NCI-H460 (cell line): ENCODE measurements around the gene FBN2. TPM values are rescaled to one million over a fixed set of nuclear protein-coding genes. Genes with fewer than 3 reads are reported as not detected.
A peak's percentile ranks its signal among the peaks of the same experiment; 100 is the strongest.

Experiments used
- DNase-seq: peaks from one replicate; pipeline ENCODE4 v3.0.0-alpha.2; 2016; ENCODE audit warnings: low read depth; ENCODE audit errors: extremely low read depth
- polyA plus RNA-seq: library from polyadenylated mRNA; depleted of rRNA; stranded (reverse); fragments of >200 nt; gene quantifications from 2 replicates; pipeline ENCODE4 v1.2.3, GENCODE V29; 2014; cell fraction: nucleus; rRNA removed
- total RNA-seq: library from RNA; depleted of rRNA; stranded (reverse); fragments of >200 nt; shearing (Covaris generic); gene quantifications from 2 replicates; pipeline ENCODE4 v1.2.3, GENCODE V29; 2014; rRNA removed

Gene FBN2
- 29.7 and 29.8 TPM in 2 replicates for total RNA-seq
- polyA plus RNA-seq = 6.5 and 6.9 TPM in 2 replicates

DNA sequence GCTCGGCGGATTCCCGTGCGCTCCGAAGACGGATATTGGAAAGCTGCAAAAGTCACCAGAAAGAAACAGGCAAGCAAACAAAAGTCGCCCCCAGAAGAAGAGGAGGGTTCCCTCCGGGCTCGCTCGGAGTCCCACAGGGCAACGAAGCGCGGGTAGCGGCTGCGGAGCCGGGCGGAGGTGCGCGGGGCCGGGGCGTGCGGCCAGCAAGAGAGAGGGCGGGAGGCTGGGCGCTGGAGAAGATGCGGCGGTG is at the start of gene FBN2:
FBN2 (minus strand) TSS at position 246 of the 250 bp plus-strand sequence. CDS start 642 bp downstream, outside the sequence.
- DNase-seq = no peak

DNA sequence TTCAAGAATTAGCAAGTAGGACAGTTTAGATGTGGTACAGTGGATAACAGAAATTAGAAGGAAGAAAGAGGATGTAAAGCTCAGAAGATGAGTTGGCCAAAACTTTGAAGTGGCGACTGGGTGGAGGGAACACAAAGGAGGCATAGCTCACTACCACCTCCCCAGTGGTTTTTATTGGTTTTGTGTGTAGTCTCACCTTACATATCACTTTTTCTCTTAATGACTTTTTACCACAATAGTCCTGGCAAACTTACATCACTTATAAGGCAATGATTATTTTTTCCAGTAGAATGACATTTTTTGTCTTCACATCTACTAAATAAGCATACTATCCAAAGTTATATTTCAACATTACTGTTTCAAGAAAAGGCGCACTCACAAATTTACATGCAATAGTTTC is 49.2 kb upstream of the FBN2 start:
- DNase-seq = no peak

DNA sequence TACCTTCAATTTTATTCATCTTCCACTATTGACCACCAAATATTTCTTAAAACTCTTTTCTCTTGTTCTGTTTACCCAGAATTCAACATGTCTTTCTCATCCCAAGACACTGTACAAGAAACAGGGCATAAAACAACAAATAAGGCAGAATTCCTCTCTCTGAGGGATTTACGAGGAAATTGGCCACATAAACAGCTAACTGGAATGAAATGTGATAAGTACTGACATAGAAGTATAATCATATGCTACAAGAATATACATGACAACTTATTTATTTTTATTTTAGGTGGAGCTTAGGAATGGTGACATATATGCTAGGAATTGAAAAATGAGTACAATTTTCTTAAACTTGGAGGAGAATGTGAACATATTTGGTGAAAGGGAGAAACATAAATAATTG is 48.8 kb upstream of the FBN2 start:
- no peak for DNase-seq

DNA sequence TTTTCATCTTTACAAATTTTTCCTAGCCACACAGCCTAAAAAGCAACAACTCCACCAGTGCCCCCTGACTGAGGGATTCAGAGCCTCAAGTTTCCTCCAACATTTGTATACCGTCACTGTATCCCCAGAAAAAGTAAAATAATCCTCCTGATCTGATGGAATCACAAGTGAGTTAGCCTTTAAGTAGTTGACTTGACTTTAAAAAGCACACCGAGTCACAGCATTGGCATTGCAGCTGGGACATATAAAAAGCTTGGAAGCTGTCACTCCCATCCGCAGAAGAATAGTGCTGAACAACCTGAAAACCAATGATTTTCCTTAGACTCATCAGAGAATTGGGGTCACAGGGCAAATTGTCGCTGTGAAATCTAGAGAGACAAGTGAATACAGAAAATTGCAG is 41.6 kb upstream of the FBN2 start:
- DNase-seq = no peak

DNA sequence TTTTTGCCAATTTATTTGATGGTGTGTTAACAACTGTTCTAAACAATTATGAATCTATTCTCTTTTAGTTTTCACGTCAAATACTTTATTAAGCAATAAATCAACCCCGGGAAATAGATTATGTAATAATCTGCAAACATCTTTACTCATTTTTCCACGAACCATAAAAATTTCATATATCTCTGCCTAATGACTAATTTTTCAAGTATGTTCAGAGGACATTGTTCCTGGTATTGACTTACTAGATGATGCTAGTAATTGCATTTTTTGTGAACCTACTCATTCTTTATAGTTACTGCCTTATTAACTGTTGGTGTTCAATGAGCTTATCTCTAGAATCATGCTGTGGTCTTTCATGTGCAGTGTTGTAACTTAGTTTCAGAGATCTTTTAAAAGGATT is 41.0 kb upstream of the FBN2 start:
- peak; percentile 47 for DNase-seq

DNA sequence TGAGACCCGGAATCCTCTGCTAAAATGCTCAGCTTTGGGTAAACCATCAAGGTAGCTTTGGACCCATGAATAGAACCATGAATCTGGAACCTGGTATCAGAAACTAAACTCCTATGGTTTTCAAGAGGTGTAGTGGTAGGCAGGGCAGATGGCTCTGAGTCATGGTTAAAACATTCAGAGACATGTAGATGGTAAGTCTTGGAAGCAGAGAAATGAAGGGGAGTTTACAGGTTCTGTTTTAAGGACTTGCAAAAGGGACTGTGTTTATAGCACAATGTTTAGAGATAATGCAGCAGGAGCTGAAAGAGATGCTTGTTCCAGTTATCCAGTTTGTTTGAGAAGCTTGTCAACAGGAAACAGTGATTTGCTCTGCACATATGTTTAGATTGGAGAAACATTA is 36.0 kb upstream of the FBN2 start:
- DNase-seq = no peak

DNA sequence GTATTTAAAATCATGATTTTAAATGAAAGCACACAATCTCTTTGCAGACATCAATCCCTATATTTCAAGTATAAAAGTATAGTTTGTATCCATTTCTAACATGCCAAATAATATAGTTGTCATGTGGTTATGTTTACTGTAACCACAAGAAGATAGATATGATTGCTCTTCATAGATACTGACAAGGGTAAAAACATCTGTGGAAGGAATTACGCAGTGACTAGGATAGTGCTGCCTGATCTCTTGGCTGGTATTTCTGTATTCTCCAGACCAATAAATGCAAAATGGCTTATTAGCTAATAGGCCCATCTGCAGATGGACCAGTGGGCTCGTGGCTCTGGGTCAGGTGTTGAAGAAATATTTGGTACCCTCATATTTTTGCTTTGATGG is 34.9 kb upstream of the FBN2 start:
- DNase-seq = no peak

DNA sequence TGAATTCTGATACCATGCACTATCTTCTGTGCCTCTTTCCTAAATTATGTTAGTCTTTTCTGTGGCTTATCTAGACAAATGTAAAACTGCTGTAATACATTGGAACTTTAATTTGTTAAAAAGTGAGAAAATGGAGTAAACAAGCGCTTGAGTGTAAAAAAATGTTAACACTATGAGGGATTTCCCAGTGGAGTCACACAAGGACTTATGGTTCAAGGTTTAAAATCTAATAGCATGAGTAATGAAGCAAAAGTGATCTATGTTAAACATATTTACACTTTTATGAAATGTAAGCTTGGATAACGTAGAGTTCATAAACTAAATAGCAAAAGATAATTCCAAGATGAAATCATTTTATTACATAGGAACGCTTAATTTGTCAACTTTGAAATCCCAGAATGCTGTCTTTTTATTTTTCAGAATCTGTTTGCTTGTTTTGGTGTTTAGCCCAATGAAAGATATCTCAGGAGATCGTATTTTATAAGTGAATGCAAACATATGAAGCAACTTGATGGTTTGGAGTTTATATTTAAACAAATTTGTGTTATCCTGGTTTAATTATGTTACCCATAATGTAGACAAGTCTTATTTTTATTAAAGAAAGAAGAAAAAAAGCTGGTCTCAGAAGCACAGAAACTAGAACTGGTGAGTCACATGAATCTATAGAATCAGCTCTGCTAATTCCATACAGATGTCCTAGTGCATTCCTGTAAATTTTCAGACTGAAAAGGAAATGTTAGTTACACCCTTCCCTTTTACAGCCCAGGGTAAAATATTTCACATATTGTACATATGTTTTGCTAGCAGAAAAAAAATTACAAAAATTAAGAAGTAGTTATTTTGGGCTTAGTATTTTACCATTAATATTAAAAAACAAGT is 34.2 kb upstream of the FBN2 start:
- peak; percentile 18 for DNase-seq

DNA sequence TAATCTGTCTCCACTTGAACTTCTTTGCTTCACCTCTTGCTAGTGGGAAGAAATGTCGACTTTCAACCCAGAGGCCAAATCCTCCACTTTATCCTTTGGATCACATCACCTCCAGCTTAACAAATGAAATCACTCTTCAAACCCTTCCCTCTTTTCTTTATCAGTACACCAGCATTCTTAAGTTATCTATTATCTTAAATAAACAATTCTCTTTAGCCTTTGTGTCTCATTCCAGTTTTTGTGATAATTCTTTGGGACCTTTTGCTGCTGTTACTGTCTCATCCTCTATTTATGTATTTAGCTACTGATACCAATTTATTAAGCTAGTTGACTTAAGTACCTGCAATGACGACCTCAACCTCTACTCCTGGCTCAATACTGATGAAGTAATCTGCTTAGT is 28.1 kb upstream of the FBN2 start:
- DNase-seq = no peak

DNA sequence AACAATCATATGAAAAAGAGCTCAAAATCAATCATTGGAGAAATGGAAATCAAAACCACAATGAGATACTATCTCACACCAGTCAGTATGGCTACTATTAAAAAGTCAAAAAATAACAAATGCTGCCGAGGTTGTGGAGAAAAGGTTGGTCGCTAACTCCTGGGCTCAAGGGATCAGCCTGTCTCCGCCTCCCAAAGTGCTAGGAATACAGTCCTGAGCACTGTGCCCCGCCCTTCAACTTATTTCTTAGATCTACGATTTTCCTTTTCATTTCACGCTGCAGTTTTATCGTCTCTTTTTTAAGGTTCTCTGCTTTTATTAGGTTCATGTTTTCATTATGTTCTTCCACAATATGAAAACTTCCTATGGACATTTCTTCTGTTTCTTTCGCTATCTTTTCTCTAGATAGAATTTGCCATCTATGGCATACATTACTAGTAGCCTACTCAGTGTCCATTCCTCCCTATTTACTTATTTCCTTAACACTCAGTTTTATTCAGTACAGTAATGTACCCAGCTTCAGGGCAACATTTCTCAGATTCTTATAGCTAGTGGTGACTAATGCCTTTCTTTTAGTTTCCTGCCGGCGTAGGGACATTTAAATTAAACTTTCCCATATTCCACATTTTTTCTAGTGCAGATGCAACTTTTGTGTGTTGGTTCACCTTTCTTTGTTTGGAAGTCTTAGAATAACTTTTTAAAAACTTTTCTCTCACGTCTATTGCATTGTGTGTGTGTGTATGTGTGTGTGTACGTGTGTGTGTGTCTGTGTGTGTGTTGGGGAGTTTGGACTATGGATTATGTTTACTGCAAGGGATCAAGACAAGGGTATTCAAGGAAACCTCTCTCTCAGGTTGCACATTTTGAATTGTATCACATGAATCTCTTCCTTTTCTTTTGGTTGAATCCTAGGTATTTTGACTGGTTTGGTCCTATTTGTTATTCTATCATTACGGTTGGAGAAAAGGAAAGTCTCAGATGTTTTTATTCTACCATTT is 21.6 kb upstream of the FBN2 start:
- DNase-seq = no peak

DNA sequence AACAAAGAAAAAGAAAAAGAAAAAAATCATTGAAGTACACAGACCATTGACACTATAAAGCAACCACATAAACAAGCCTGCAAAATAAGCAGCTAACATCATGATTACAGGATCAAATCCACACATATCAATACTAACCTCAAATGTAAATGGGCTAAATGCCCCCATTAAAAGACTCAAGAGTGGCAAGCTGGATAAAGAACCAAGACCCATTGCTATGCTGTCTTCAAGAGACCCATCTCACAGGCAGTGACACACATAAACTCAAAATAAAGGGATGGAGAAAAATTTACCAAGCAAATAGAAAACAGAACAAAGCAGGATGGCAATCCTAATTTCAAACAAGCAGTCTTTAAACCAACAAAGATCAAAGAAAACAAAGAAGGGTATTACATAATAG is 15.7 kb upstream of the FBN2 start:
- DNase-seq = no peak

DNA sequence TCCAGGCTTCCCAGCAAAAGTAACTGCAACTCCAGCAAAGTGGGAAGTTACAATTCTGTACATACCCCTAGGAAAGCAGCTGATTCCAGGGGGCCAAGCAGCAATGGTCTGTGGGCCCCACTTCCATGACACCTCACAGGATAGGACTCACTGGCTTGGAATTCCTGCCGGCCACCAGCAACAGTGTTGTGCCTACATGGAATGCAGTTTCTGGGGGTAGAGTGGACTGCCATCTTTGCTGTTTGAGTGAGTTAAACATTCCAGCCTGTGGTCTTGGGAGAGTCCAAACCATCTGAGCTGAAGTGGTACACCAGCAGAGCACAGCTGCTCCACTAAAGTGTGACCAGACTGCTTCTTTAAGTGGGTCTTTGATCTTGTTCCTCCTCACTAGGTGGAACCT is 13.4 kb upstream of the FBN2 start:
- no peak for DNase-seq

DNA sequence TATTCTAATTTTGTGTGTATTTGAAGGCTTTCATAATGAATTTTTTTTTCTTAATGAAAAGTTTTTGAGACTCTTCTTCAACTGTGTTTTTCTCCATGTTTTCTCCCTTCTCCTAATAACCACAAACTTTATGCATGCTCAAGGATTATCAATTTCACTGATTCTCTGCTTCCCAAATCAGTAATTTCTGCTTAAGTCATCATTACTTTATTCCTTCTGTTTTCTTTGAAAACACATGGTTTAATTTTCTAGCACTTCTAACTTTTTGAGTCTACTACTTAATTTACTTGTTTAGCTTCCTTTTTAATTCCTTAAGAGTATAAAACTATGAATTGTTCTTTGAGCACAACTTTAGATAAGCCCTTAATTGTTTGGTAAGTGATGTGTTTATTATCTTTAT is 11.5 kb upstream of the FBN2 start:
- no peak for DNase-seq

DNA sequence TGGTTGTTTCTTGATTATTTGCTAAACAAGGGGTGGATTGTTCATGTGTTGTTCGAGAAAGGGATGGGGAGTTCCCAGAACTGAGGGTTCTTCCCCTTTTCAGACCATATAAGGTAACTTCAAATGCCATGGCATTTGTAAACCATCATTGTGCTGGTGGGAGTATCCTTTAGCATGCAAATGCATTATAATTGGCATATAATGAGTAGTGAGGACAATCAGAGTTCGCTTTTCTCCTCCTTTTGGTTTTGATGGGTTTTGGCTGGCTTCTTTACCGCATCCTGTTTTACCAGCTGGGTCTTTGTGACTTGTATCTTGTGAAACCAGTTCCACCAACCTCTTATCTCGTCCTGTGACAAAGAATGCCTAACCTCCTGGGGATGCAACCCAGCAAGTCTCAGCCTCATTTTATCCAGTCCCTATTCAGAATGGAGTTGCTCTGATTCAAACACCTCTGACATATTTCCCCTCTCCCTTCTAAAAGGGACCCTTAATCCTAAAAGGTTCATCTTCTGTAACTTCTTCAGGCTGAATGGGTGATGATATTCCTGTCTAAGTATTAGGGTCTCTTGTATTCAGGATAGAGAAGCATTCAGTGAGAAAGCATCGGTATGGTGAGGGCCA is 8.7 kb upstream of the FBN2 start:
- no peak for DNase-seq

DNA sequence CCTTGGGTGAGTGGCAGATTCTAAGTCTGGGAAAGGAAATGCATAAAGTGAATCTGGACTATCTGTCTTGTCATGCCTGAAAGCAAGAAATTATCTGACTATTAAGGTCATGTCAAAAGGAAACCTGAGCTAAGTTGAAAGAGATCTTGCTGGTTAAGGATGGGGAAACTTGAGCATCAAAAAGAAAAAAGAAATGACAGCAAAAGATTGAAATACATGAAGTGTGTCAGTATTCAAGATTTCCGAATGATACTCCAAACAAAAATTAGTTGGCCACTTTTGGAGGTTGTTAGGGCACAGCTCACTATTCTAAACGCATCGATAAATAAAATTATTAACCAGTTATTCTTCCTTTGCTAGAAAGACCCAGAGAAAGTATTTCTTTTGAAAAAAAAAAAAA is 3.3 kb upstream of the FBN2 start:
- DNase-seq = no peak

DNA sequence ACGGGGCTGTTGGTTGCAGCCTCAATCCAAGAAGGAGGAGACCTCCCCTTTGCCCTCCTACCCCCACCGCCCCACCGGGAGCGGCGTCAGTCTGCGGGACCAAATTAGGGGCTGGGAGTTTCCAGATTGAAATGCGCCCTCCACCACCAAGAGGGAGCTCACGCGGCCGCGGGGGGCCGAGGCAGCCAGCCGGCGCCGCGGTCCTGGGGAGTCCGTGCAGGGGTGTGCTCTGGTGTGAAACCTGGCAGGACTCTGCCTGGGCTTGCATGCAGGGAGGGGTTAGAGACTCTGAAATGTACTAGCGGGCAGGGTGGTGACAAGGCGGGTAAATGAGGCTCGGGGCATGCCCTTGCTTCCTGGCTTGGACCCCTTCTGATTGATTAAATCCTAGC is 989 bp upstream of the FBN2 start:
- DNase-seq = no peak

DNA sequence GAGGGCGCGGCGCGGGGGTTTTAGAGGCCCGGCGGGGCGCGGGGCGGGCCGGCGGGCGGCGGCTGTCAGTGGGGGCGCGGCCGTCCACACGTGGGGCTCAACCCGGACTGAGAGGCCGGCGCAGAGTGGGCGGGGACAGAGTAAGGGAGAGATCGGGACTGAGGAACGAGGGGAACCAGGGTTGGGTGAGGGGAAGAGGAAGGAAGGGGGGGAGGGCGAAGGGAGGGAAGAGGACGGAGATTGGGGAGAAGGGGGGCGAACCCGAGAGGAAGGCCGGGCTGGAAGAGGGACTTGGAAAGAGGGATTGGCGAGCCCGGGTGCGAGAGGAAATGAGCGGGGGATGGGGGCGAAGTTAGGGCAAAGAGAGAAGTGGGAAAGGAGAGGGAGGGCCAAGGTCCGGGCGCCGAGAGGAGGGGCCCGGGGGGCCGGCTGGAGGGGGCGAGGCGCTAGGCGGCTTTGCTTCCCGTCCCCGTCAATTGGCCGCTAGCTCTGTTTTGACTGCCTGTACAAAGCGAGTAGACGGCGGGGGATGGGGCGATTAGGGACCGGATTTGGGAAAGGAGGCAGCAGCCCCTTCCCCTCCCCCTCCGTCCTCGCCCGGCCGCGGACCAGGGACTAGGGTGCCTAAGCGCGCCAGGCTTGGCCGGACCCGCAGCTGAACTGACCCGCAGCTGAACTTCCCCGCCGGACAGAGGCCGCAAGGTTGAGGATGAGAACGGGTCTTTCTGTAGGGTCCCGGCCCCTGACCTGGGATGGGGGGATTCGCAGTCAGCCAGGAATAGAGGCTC is 399 bp upstream of the FBN2 start:
- DNase-seq = peak; percentile 45

DNA sequence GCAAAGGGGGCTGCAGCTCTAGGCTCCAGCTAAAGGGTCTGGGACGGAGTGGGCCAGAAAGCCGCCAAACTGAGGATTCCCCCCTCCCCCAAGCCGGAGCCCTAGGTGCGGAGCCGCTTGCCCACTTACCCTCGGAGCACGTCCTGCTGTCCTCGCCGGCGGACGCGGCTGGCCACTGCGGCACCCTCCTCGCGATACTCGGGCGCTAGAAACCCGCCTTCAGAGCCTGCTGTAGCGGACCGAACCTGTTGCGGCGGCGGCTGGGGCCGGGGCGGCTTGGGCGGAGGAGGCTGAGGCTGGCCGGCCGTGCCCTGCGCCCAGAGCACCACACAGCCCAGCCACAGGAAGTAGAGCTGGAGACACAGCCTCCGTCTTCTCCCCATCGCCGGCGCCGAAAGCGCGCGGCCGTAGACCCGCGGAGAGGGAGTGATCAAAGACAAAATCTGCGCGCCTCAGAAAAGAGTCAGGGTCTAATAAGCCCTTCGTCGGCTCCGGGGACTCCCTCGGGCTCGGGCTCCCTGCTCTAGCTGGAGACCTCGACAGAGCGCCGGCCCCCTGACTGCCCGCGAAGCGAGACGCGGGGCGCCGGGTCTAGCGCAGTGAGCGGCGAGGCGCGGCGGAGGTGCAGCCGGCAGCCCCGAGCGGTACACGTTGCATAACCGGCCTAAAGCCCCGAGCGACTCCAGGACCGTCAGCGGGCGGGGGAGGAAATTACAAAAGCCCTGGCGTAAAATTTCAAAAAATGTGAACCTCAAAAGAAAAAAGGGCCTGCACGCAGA is 635 bp downstream of the FBN2 start:
- DNase-seq = no peak
